ENCODE results near the gene RNF31. TPM values are rescaled to one million over a fixed set of nuclear protein-coding genes. Genes with fewer than 3 reads are reported as not detected.

RNF31 gene
- polyA plus RNA-seq, 1 of the 3 experiments (the other 2 are of a cell fraction) = 19.2 TPM

DNA sequence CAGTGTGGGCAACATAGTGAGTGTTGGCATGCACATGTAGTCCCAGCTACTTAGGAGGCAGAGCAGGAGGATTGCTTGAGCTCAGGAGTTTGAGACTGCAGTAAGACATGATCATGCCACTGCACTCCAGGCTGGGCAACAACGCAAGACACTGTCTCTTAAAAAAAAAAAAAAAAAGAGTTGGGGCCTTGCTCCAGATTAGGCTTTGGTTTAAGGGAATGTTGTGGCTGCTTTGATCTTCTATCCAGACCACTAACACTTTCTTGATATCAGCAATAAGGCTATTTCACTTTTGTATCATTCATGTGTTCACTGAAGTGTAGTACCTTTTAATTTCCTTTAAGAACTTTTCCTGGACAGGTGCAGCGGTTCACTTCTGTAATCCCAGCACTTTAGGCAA is 19.6 kb upstream of the RNF31 start:
- H3K9me3 ChIP-seq = no peaks in the 10 kb centered on the region
- no peak overlapping the region for H2AFZ ChIP-seq (ENCODE audit: low read depth)
- ChIA-PET CTCF (interaction anchor here (1.2 to 1.8 kb wide), 2 partner anchors 19 to 69 kb away, joined by 4 to 5 read pairs; no protein-coding TSS in a partner anchor), POLR2A (interaction anchor here (2.6 kb wide), 1 partner anchor 8 kb away, joined by 12 read pairs; the partner anchor contains the start of gene PSME1)
- H3K27me3 ChIP-seq (ENCODE audit: insufficient read depth) = no peaks in the 10 kb centered on the region
- no peak overlapping the region for H3K4me3 ChIP-seq (ENCODE audit: low read depth in 2 of 2, low read length in 1 of 2)
- no peak for DNase-seq
- no peak overlapping the region for H3K9ac ChIP-seq
- 100% methylated on average over 2 of the region's 2 CpGs for WGBS (ENCODE audit: low lambda C conversion rate)
- peaks cover 6% of the 10 kb centered on the region for H3F3A ChIP-seq (replicated peaks; ENCODE audit: insufficient read depth)
- H3K79me2 ChIP-seq (ENCODE audit: insufficient read depth) = no peaks in the 10 kb centered on the region
- H3K4me2 ChIP-seq = no peak overlapping the region
- no peaks in the 10 kb centered on the region for H3K9me2 ChIP-seq
- no peak for TF ChIP-seq ZBTB33 (IDR thresholded peaks at IDR 0.05; ENCODE audit: borderline replicate concordance, low read depth)
- TF ChIP-seq ELF1 (IDR thresholded peaks at IDR 0.05) = no peak
- TF ChIP-seq, protein P1, sequence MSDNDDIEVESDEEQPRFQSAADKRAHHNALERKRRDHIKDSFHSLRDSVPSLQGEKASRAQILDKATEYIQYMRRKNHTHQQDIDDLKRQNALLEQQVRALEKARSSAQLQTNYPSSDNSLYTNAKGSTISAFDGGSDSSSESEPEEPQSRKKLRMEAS (IDR thresholded peaks at IDR 0.05; ENCODE audit: low read depth) = no peak
- no peak for TF ChIP-seq SIN3A (IDR thresholded peaks at IDR 0.05; ENCODE audit: borderline replicate concordance, low read depth, low read length)
- TF ChIP-seq GABPA (IDR thresholded peaks at IDR 0.05; ENCODE audit: low read depth) = no peak
- H3K4me1 ChIP-seq (ENCODE audit: control insufficient read depth in 1 of 2, insufficient read depth in 2 of 2, low read depth in 1 of 2, low read length in 1 of 2) = peaks cover 0 to 8% of the 10 kb centered on the region in 2 experiments; a peak in 1 of 4 replicates
- H4K20me1 ChIP-seq (ENCODE audit: insufficient read depth) = no peaks in the 10 kb centered on the region
- H3K27ac ChIP-seq (ENCODE audit: low read depth in 2 of 2, low read length in 1 of 2) = no peak overlapping the region
- peaks cover 0 to 1% of the 10 kb centered on the region in 2 experiments for H3K36me3 ChIP-seq (replicated peaks in 1 of 2; ENCODE audit: control insufficient read depth in 1 of 2, insufficient read depth in 2 of 2, low read length in 1 of 2)

DNA sequence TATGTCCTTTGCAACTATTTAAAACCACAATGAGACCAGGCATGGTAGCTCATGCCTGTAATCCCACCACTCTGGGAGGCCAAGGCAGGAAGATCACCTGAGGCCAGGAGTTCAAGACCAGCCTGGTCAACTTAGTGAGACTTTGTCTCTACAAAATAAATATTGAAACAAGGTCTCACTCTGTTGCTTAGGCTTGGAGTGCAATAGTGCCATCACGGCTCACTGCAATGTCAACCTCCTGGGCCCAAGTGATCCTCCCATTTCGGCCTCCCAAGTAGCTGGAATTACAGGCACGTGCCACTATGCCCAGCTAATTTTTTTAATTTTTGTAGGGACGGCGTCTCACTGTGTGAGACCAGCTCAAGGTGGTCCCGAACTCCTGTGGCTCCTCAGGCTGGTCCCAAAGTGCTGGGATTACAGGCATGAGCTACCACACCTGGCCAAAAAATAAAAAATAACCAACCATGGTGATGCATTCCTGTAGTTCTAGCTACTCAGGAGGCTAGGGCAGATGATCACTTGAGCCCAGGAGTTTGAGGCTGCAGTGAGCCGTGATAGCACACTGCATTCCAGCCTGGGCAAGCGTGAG is 17.8 kb upstream of the RNF31 start:
- H3K27ac ChIP-seq (ENCODE audit: low read depth in 2 of 2, low read length in 1 of 2) = no peak overlapping the region
- WGBS (ENCODE audit: low lambda C conversion rate) = 83% methylated on average over 8 of the region's 8 CpGs
- no peaks in the 10 kb centered on the region for H3K79me2 ChIP-seq (ENCODE audit: insufficient read depth)
- H2AFZ ChIP-seq (ENCODE audit: low read depth) = no peak overlapping the region
- POLR2A ChIA-PET = interaction anchor here (0.9 to 2.3 kb wide), 2 partner anchors 8 to 15 kb away, joined by 5 to 6 read pairs; partner anchors contain the start of genes DCAF11 and NRL
- DNase-seq = no peak
- CTCF ChIA-PET = interaction anchor here (2.0 kb wide), 1 partner anchor 21 kb away, joined by 10 read pairs; no protein-coding TSS in a partner anchor
- H3F3A ChIP-seq (replicated peaks; ENCODE audit: insufficient read depth) = peaks cover 6% of the 10 kb centered on the region
- H3K9me3 ChIP-seq = no peaks in the 10 kb centered on the region
- H3K9ac ChIP-seq = no peak overlapping the region
- H3K27me3 ChIP-seq (ENCODE audit: insufficient read depth) = no peaks in the 10 kb centered on the region
- TF ChIP-seq ELF1 (IDR thresholded peaks at IDR 0.05) = no peak
- TF ChIP-seq NRF1 (IDR thresholded peaks at IDR 0.05; ENCODE audit: low read depth, low read length) = no peak
- TF ChIP-seq TEAD4 (IDR thresholded peaks at IDR 0.05; ENCODE audit: borderline replicate concordance, insufficient read depth) = no peak
- TF ChIP-seq RCOR1 (IDR thresholded peaks at IDR 0.05; ENCODE audit: low read length) = no peak
- TF ChIP-seq RFX5 (IDR thresholded peaks at IDR 0.05; ENCODE audit: low read length) = no peak
- H3K36me3 ChIP-seq (replicated peaks in 1 of 2; ENCODE audit: control insufficient read depth in 1 of 2, insufficient read depth in 2 of 2, low read length in 1 of 2) = no peaks in the 10 kb centered on the region
- H3K4me1 ChIP-seq (ENCODE audit: control insufficient read depth in 1 of 2, insufficient read depth in 2 of 2, low read depth in 1 of 2, low read length in 1 of 2) = peaks cover 0 to 8% of the 10 kb centered on the region in 2 experiments; a peak in 1 of 4 replicates
- no peak overlapping the region for H3K4me2 ChIP-seq
- H3K4me3 ChIP-seq (ENCODE audit: low read depth in 2 of 2, low read length in 1 of 2) = no peak overlapping the region
- no peaks in the 10 kb centered on the region for H4K20me1 ChIP-seq (ENCODE audit: insufficient read depth)
- no peaks in the 10 kb centered on the region for H3K9me2 ChIP-seq

Measured in SK-N-SH (cell line).